Measurements from ENCODE around the gene WAS. TPM values are rescaled to one million over a fixed set of nuclear protein-coding genes. Genes with fewer than 3 reads are reported as not detected.

WAS gene

Small RNA genes within 50 kb of the gene (small RNA-seq; reads per million reads assigned to genes)
- gene RNU6-1056P (ENCODE audit: insufficient read depth) = not detected
